CD4-positive, alpha-beta T cell (primary cell): ENCODE results near the gene PSMA4. TPM values are rescaled to one million over a fixed set of nuclear protein-coding genes. Genes with fewer than 3 reads are reported as not detected.

Source experiments
- ATAC-seq: fragments of 200-7000 bp; cut with Tn5 transposase; one replicate; pipeline ENCODE4 v1.10.0; 2022; ENCODE audit warnings: mild to moderate bottlenecking; ENCODE audit not compliant: poor library complexity
- CTCF ChIA-PET: fragments of 350-600 bp; sonication (Branson Sonifier 250); formaldehyde crosslinking; loops from one replicate; lab custom pipeline; 2021; ENCODE audit warnings: antibody characterized with exemption, inconsistent platforms; lab: Charles Lee
- POLR2A ChIA-PET: fragments of 350-600 bp; sonication (Branson Sonifier 250); formaldehyde crosslinking; loops from one replicate; lab custom pipeline; 2021; ENCODE audit warnings: antibody characterized with exemption, inconsistent platforms; lab: Charles Lee
- DNase-seq, 14 experiments: peaks; one replicate each; pipeline ENCODE4 v3.0.0-alpha.2; 2013 to 2020; ENCODE audit warnings: mixed read lengths in 2 of 14
- H3K27ac ChIP-seq, 2 donors: one replicate each; pipeline versions ENCODE4 v1.5.1 to v1.7.0; 2013; ENCODE audit warnings: low read length in 2 of 2, low read depth in 1 of 2, mild to moderate bottlenecking in 1 of 2
- H3K27me3 ChIP-seq, 2 experiments: 1 replicate in 1 of 2; 2 replicates in 1 of 2; pipeline versions ENCODE4 v1.6.1 to v1.7.0; 2013; ENCODE audit warnings: low read length in 2 of 2, control low read depth in 1 of 2, mild to moderate bottlenecking in 1 of 2, moderate library complexity in 1 of 2; ENCODE audit not compliant: insufficient read depth in 2 of 2, control insufficient read depth in 1 of 2
- H3K36me3 ChIP-seq: one replicate; pipeline ENCODE4 v1.6.1; 2013; ENCODE audit warnings: low read length, control low read depth; ENCODE audit not compliant: insufficient read depth
- H3K4me1 ChIP-seq: one replicate; pipeline ENCODE4 v1.6.1; 2013; ENCODE audit warnings: low read length, control low read depth; ENCODE audit not compliant: insufficient read depth
- H3K4me3 ChIP-seq: one replicate; pipeline ENCODE4 v1.5.1; 2013; ENCODE audit warnings: mild to moderate bottlenecking, low read length, moderate library complexity
- H3K9me3 ChIP-seq, 2 experiments: 1 replicate in 1 of 2; 2 replicates in 1 of 2; pipeline versions ENCODE4 v1.6.1 to v1.7.0; 2013; ENCODE audit warnings: low read length in 2 of 2, mild to moderate bottlenecking in 2 of 2, control low read depth in 1 of 2, moderate library complexity in 1 of 2; ENCODE audit not compliant: control insufficient read depth in 1 of 2, insufficient read depth in 1 of 2
- H3K27ac Mint-ChIP-seq: one replicate; pipeline ENCODE4 v1.8.0; 2020; ENCODE audit warnings: mixed read lengths
- H3K27me3 Mint-ChIP-seq: one replicate; pipeline ENCODE4 v1.8.0; 2021; ENCODE audit warnings: mixed read lengths
- H3K36me3 Mint-ChIP-seq: one replicate; pipeline ENCODE4 v1.8.0; 2021; ENCODE audit warnings: low read depth, mixed read lengths
- H3K4me1 Mint-ChIP-seq: one replicate; pipeline ENCODE4 v1.8.0; 2021; ENCODE audit warnings: low read depth, mixed read lengths
- H3K4me3 Mint-ChIP-seq: one replicate; pipeline ENCODE4 v1.8.0; 2020; ENCODE audit warnings: mild to moderate bottlenecking, mixed read lengths
- H3K9me3 Mint-ChIP-seq: one replicate; pipeline ENCODE4 v1.8.0; 2020; ENCODE audit warnings: mixed read lengths
- CTCF ChIP-seq: fragments of 200-600 bp; IDR thresholded peaks from one replicate; pipeline ENCODE4 v1.8.0; 2022; ENCODE audit warnings: antibody characterized with exemption, mild to moderate bottlenecking
- intact Hi-C, 2 experiments: fragments of 100-400 bp; cut with DNase I in 1 of 2; cut with micrococcal nuclease in 1 of 2; formaldehyde crosslinking; loops; one replicate each; pipeline versions ENCODE4 v1.15.1 to v1.9.0; 2023 to 2025; cut with DNase I, micrococcal nuclease
- total RNA-seq, 174 experiments: library from RNA in 2 of 174; stranded (reverse) in 2 of 174; gene quantifications; one replicate each; pipeline ENCODE4 v1.2.3 and lab custom pipeline; 2021 to 2026

The PSMA4 gene
- total RNA-seq, 2 experiments from 2014 or later, result 65.5 to 66.4 TPM

- DNase-seq, result no peak
- intact Hi-C loops, result no loop called here
- H3K4me3 ChIP-seq, result no peak overlapping the region
- POLR2A ChIA-PET, result no interaction called here
- H3K36me3 ChIP-seq, result no peaks in the 10 kb centered on the region
- CTCF ChIA-PET, result no interaction called here
- no peak overlapping the region for H3K27ac ChIP-seq
- no peaks in the 10 kb centered on the region for H3K27me3 Mint-ChIP-seq
- no peaks in the 10 kb centered on the region for H3K4me1 ChIP-seq
- H3K27ac Mint-ChIP-seq, result no peak overlapping the region
- H3K9me3 ChIP-seq, result no peaks in the 10 kb centered on the region
- no peaks in the 10 kb centered on the region for H3K27me3 ChIP-seq
- H3K9me3 Mint-ChIP-seq, result no peaks in the 10 kb centered on the region
- ATAC-seq, result no peak
- H3K4me3 Mint-ChIP-seq, result no peak overlapping the region
- H3K4me1 Mint-ChIP-seq, result no peaks in the 10 kb centered on the region
- H3K36me3 Mint-ChIP-seq, result peaks cover 6% of the 10 kb centered on the region
- no peak for TF ChIP-seq CTCF
Measured at GRCh38 chr15:78524230-78524629, 16.0 kb upstream of the PSMA4 start.

- Mint-ChIP-seq H3K27ac (no peak overlapping the region), H3K36me3 (no peaks in the 10 kb centered on the region), H3K9me3 (no peaks in the 10 kb centered on the region), H3K27me3 (no peaks in the 10 kb centered on the region), H3K4me3 (no peak overlapping the region), H3K4me1 (no peaks in the 10 kb centered on the region)
- Histone ChIP-seq H3K9me3 (no peaks in the 10 kb centered on the region), H3K27ac (no peak overlapping the region), H3K4me1 (no peaks in the 10 kb centered on the region), H3K36me3 (no peaks in the 10 kb centered on the region), H3K27me3 (no peaks in the 10 kb centered on the region), H3K4me3 (no peak overlapping the region)
- no peak for TF ChIP-seq CTCF
- intact Hi-C loops, result no loop called here
- CTCF ChIA-PET, result no interaction called here
- ATAC-seq, result no peak
- POLR2A ChIA-PET, result interaction anchor here (0.7 kb wide), 1 partner anchor 14 kb away, joined by 3 read pairs; no protein-coding TSS in a partner anchor
- DNase-seq, result no peak
Measured at GRCh38 chr15:78527325-78527724, 12.9 kb upstream of the PSMA4 start.

- H3K4me3 Mint-ChIP-seq, result no peak overlapping the region
- no peak for DNase-seq
- H3K9me3 Mint-ChIP-seq, result no peaks in the 10 kb centered on the region
- H3K27ac ChIP-seq, result no peak overlapping the region
- no peaks in the 10 kb centered on the region for H3K4me1 ChIP-seq
- no peaks in the 10 kb centered on the region for H3K9me3 ChIP-seq
- TF ChIP-seq CTCF, result no peak
- ATAC-seq, result no peak
- no peaks in the 10 kb centered on the region for H3K27me3 Mint-ChIP-seq
- intact Hi-C loops, result loop anchor here in 1 of 2 experiments (10.0 kb wide), 1 partner anchor 371 kb away; no protein-coding TSS in a partner anchor
- H3K27ac Mint-ChIP-seq, result no peak overlapping the region
- no peaks in the 10 kb centered on the region for H3K36me3 ChIP-seq
- ChIA-PET POLR2A (no interaction called here), CTCF (no interaction called here)
- no peak overlapping the region for H3K4me3 ChIP-seq
- H3K36me3 Mint-ChIP-seq, result no peaks in the 10 kb centered on the region
- no peaks in the 10 kb centered on the region for H3K4me1 Mint-ChIP-seq
- H3K27me3 ChIP-seq, result no peaks in the 10 kb centered on the region
Measured at GRCh38 chr15:78533331-78533730, 6.9 kb upstream of the PSMA4 start.
